Kidney epithelial cell (primary cell): ENCODE data around the gene KIAA2012. TPM values are rescaled to one million over a fixed set of nuclear protein-coding genes. Genes with fewer than 3 reads are reported as not detected.

Experiments used
- DNase-seq: peaks from one replicate; pipeline ENCODE4 v3.0.0-alpha.2; 2010; ENCODE audit warnings: low read depth
- H3K27me3 ChIP-seq: 2 replicates; pipeline ENCODE4 v1.6.0; 2011; ENCODE audit warnings: low read length; ENCODE audit not compliant: control insufficient read depth, insufficient read depth
- H3K36me3 ChIP-seq: 2 replicates; pipeline ENCODE4 v1.5.1; 2011; ENCODE audit warnings: low read length; ENCODE audit not compliant: control insufficient read depth, insufficient read depth
- H3K4me3 ChIP-seq: 2 replicates; pipeline ENCODE4 v1.5.1; 2011; ENCODE audit warnings: low read depth, mild to moderate bottlenecking, control low read depth, low read length
- total RNA-seq: library from RNA; depleted of rRNA; stranded (reverse); fragments of >200 nt; gene quantifications from 2 replicates; pipeline ENCODE4 v1.2.3, GENCODE V29; 2015
- TF ChIP-seq, protein P1 (sequence below): IDR thresholded peaks from 2 replicates; pipeline ENCODE4 v1.5.1; 2011; ENCODE audit warnings: mild to moderate bottlenecking, moderate library complexity, low read length, control low read depth, inconsistent platforms; ENCODE audit not compliant: insufficient read depth, poor library complexity, severe bottlenecking

The KIAA2012 gene
- total RNA-seq, 1 donor from 2014 or later = not detected

DNA sequence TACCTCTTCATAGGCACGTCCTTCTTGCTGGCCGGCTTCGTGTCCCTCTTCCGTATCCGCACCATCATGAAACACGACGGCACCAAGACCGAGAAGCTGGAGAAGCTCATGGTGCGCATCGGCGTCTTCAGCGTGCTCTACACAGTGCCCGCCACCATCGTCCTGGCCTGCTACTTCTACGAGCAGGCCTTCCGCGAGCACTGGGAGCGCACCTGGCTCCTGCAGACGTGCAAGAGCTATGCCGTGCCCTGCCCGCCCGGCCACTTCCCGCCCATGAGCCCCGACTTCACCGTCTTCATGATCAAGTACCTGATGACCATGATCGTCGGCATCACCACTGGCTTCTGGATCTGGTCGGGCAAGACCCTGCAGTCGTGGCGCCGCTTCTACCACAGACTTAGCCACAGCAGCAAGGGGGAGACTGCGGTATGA lies 37.1 kb upstream of the KIAA2012 start:
- TF ChIP-seq, protein P1, sequence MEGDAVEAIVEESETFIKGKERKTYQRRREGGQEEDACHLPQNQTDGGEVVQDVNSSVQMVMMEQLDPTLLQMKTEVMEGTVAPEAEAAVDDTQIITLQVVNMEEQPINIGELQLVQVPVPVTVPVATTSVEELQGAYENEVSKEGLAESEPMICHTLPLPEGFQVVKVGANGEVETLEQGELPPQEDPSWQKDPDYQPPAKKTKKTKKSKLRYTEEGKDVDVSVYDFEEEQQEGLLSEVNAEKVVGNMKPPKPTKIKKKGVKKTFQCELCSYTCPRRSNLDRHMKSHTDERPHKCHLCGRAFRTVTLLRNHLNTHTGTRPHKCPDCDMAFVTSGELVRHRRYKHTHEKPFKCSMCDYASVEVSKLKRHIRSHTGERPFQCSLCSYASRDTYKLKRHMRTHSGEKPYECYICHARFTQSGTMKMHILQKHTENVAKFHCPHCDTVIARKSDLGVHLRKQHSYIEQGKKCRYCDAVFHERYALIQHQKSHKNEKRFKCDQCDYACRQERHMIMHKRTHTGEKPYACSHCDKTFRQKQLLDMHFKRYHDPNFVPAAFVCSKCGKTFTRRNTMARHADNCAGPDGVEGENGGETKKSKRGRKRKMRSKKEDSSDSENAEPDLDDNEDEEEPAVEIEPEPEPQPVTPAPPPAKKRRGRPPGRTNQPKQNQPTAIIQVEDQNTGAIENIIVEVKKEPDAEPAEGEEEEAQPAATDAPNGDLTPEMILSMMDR = no peak
- no peaks in the 10 kb centered on the region for H3K27me3 ChIP-seq
- no peaks in the 10 kb centered on the region for H3K36me3 ChIP-seq
- peak overlapping the region; percentile 42 for H3K4me3 ChIP-seq
- DNase-seq = no peak

GRCh38 chr2:202036601-202037037 lies 36.4 kb upstream of the KIAA2012 start:
- Histone ChIP-seq H3K4me3 (peak overlapping the region; percentile 42), H3K27me3 (no peaks in the 10 kb centered on the region), H3K36me3 (no peaks in the 10 kb centered on the region)
- TF ChIP-seq, protein P1 = no peak
- DNase-seq = no peak

DNA sequence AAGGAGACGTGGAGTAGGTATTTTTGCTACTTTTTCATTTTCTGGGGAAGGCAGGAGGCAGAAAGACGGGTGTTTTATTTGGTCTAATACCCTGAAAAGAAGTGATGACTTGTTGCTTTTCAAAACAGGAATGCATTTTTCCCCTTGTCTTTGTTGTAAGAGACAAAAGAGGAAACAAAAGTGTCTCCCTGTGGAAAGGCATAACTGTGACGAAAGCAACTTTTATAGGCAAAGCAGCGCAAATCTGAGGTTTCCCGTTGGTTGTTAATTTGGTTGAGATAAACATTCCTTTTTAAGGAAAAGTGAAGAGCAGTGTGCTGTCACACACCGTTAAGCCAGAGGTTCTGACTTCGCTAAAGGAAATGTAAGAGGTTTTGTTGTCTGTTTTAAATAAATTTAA lies 36.0 kb upstream of the KIAA2012 start:
- no peak for DNase-seq
- TF ChIP-seq, protein P1 = no peak
- Histone ChIP-seq H3K4me3 (peak overlapping the region; percentile 42), H3K27me3 (no peaks in the 10 kb centered on the region), H3K36me3 (no peaks in the 10 kb centered on the region)

DNA sequence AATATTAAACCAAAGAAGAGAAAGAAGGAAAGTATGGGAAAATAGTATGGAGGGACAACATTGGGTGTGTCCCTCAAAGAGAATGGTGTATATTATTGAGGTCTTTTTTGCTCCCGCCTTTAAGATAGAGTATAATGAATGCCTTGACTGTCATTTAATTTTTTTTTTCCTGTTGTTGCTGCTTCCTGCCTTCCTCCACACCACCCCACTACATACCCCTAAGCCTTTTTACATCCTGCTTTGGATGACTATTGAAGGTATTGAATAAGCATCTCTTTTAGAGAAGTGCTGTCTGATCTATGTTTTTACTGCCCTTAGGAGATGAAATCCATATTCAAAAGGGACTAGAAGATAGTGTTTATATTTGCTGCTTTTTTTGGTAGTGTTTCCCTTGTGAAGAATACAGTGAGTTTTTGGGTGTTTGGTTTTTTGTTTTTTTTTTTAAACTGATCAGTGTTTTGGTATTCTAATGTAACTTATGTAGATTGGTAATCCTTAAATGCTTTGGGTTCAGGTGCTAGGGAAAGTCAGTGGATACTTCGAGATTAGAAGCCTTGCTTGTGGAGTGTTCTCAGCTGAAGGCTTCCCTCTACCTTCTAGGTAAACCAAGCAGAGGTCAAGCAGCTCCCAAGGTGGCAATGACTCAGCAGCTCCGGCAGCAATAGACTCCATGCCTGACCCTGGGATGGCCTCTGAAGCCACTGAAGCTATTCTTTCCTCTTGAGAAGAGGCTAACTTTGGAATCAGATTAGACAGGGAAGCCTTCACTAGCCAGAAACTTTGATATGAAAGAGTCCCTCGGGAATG lies 34.4 kb upstream of the KIAA2012 start:
- Histone ChIP-seq H3K4me3 (no peak overlapping the region), H3K36me3 (no peaks in the 10 kb centered on the region), H3K27me3 (no peaks in the 10 kb centered on the region)
- DNase-seq = no peak
- TF ChIP-seq, protein P1 = no peak

DNA sequence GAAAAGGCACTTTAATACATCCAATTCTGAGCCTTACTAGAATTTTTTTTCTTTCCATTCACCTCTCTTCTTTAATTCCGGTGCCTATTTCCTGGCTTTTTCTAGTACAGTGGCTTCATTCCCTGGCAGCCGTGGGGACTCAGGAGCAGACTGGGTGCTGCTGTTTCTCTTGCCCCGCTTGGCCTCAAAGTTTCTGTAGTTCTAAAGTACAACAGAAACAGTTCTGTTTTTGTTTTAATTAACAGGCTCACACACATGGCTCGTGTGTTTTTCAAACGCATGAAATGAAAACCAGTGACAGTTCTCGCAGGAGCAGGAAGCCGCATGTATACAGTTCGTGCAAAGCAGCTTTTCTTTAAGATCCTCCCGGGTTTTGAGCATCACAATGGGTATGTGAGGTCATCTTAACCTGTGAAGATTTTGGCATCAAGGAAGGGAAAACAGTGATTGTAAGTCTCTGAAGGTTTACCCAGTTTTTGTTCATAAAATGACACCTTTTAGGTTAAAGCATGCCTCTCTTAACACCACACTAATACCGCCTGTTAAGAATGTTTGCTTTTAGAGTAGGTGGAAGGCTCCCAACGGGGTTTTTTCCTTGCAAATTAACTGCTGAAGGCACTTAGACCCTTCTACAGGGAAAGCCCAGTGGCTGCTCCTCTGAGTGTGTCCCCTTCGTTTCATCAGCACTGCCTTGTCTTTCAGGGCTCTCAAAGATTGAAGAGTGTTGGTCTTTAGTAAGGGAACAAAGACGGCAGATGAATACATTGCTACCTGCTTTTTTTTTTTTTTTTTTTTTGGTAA lies 33.6 kb upstream of the KIAA2012 start:
- no peak for DNase-seq
- Histone ChIP-seq H3K36me3 (no peaks in the 10 kb centered on the region), H3K27me3 (no peaks in the 10 kb centered on the region), H3K4me3 (no peak overlapping the region)
- TF ChIP-seq, protein P1 = no peak
